HG03060 (cell line): Measurements from ENCODE around the gene RFX4.
"Not testable (repeated sequence)": the region's sequence is repeated elsewhere in the genome, so short reads cannot be mapped to it uniquely, and the experiment has no call there.

Experiments
- ATAC-seq: cut with Tn5 transposase; IDR thresholded peaks from one replicate; pipeline ENCODE4 v1.9.1; 2021; ENCODE audit warnings: low read depth, moderate number of reproducible peaks; ENCODE audit not compliant: unreplicated experiment

The RFX4 gene

GRCh38 chr12:106685381-106685780 is 102.6 kb downstream of the RFX4 start:
- no peak for ATAC-seq

DNA sequence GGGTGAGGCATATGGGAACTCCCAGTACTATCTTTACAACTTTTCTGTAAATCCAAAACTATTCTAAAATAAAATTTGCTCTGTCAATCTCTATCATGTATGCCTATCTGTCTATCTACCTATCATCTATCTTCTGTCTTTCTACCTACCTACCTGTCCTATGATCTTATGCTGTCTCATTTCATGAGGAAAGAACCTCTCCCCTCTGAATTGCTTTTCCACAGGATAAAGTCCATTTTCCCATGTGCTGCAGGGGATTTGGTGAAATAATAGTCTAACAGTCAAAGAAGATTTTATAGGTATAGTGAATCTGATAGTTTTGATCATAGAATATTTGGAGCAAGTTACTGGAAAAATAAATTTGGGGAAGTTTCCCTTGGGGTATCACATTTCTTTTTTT is 104.9 kb downstream of the RFX4 start:
- ATAC-seq: no peak

DNA sequence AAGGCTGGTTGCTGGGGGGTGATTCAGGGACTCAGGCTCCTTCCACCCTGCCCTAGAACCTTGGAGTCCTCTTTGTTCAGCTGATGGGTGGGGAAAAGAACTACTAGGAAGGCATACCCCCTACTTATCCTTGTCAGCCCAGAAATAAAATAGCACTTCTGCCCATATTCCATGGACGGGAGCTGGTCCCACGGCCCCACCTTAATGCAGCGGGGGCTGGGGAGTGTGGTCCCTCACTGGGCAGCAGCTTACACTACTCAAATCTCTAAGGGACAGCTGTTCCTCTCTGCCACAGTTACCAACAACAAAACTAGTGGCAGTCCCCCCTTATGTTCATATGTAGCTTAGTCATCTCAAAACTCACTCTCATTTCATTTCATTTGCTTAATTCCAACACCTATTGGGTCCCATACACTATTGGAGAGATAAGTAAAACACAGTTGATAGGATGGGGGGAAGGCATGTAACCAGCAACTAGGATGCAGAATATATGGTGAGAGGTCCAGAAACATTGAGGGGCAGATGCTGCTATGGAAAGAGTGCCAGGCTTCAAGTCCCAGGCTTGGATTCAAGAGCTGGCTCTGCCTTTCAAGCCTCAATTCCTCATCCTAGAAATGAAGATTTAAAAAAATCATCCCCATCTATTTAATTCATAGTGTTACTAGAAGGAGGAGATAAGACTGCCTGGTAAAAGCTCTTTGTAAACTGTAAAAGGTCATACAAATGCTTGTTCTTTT is 107.9 kb downstream of the RFX4 start:
- no peak for ATAC-seq

GRCh38 chr12:106692033-106692432 is 109.2 kb downstream of the RFX4 start:
- not testable (repeated sequence) for ATAC-seq

DNA sequence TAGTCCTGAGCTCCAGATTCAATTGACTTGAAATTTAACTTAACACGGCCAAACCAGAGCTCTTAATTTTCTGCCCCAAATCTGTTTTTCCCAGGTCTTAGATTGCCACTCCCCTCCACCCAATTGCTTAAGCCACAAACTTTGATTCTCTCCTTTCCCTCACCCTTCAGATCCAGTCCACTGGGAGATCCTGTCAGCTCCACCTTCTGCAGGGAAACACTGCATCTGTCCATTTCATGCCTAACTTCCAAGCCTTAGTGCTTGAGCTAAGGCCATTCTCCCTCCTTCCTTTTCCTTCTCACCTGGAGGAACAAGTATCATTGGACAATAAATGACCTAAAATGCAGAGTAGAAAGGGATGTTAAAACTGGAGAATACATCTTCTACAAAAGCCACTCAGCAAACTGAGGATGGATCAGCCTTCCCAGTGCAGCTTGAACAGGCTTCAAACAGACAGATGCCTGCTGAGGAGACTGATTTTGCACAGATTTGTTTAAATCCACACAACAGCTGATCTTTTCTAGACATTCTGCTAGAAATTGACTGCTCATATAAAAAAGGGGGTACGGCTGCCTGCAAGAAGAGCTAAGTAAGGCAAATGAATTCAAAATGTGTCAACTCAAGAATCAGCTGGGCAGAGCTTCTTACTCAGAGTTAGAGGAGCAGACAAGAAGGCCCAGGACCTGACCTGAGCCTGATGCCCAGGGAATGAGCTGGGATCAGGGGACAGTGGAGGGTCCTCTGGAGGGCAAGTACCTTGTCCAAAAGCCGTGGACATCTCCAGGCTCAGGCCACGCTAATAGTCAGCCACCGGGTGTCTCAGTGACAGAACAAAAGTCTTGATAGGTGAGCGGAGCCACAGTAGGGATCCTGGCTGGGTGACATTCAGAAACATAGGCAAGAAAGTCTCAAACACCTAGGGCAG is 110.4 kb downstream of the RFX4 start:
- no peak for ATAC-seq

GRCh38 chr12:106696071-106696470 is 113.3 kb downstream of the RFX4 start:
- no peak for ATAC-seq

- no peak for ATAC-seq
Measured at GRCh38 chr12:106696681-106697417, 114.0 kb downstream of the RFX4 start.

DNA sequence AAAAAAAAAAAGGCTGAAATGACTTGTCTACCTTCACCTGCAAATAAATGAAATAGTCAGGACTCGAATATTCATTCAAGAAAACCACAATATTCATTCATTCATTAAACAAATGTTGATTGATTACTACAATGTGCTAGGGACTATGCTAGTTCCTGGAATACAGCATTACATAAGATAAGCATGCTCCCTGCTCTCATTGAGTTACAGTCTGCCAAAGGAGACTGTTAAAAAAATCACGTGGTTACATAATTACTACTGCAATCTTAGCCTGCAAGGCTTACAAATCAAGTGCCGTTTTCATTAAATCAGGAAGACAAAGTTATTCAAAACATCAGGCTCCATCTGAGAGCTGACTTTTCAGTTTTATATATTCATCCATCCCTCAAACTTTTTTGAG is 121.3 kb downstream of the RFX4 start:
- no peak for ATAC-seq

GRCh38 chr12:106705971-106706370 is 123.2 kb downstream of the RFX4 start:
- ATAC-seq: no peak

DNA sequence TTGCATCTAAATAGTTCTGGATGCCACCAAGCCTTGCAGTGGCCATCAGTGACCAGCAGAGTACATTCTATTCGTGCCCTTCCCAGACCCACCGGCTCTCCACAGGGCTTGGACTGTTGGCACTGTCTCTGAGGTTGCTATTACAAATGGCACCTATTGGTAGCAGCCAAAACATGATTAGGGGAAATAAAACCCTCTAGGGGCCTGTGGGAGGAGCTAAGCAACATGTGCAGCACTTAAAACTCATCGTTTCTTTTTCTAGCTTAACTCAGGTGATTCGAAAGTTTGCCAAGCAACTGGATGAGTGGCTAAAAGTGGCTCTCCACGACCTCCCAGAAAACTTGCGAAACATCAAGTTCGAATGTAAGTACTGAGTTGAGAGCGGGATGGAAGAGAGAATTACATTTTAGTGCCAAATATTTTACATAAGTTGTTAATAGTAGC is 126.3 kb downstream of the RFX4 start:
- ATAC-seq: no peak

GRCh38 chr12:106710143-106710893 is 127.5 kb downstream of the RFX4 start:
- ATAC-seq: no peak

DNA sequence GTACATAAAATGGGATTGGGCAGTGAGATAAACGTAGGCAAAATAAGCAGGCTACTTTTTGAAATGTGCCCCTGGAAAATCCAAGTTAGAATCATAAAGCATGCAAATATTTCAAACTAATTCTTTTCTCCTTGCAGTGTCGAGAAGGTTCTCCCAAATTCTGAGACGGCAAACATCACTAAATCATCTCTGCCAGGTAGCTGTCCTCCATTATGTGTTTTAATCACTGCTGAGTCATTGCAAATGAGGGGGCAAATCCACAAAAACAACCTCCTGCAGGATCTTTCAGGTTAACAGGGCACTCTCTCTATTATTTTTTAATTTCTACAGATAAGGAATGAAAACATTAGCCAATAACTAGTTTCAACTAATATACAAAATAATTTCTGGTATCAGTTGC is 128.5 kb downstream of the RFX4 start:
- ATAC-seq: no peak

GRCh38 chr12:106712768-106713167 is 130.0 kb downstream of the RFX4 start:
- ATAC-seq: no peak

GRCh38 chr12:106714926-106715325 is 132.1 kb downstream of the RFX4 start:
- ATAC-seq: no peak

- no peak for ATAC-seq
Measured at GRCh38 chr12:106715582-106715981, 132.8 kb downstream of the RFX4 start.

DNA sequence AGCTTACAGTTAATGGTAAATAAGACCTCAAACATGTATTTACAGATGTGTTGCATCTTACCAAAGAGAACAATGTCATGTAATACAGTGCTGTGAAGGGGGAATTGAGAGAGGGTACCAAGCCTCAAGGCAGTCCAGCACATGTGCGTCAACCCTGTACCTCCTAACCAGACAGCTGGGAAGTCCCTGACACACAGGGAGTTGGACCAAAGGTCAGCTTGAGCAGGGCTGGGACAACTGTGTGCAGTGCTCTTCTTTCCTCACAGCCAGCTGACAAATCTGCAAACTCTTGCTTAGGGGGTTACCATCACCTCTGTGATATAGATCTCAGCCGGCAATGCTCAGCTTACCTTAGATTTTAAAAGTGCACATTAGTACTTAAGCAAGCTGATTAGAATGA is 134.9 kb downstream of the RFX4 start:
- no peak for ATAC-seq

DNA sequence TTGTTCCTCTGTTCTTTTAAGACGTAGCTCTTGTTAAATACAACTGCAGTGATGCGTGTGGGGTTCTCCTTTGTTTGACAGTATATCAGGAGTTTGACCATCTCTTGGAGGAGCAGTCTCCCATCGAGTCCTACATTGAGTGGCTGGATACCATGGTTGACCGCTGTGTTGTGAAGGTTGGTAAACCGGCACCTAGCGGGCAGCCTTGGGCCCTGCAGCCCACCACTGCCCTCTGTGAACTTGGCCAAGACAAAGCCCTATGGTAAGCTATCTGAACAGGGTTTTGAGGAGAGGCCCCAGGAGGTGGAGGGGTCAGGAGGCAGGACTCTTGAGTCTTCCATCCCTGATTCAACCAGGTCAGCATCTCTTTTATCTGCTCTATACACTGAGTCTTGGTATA is 137.1 kb downstream of the RFX4 start:
- ATAC-seq: no peak

DNA sequence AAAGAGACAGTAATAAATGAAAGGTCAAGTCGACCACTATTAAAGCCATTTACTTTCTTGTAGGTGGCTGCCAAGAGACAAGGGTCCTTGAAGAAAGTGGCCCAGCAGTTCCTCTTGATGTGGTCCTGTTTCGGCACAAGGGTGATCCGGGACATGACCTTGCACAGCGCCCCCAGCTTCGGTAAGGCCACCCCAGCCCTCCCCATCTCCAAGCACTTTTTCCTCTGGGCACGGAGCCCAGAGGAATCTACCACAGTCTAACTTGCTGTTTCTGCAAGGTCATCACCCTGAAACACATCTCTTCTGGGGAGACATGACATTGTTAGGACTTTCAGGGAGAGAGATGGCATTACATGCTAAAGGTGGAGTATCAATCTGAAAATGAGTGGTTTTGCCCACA is 137.9 kb downstream of the RFX4 start:
- no peak for ATAC-seq

DNA sequence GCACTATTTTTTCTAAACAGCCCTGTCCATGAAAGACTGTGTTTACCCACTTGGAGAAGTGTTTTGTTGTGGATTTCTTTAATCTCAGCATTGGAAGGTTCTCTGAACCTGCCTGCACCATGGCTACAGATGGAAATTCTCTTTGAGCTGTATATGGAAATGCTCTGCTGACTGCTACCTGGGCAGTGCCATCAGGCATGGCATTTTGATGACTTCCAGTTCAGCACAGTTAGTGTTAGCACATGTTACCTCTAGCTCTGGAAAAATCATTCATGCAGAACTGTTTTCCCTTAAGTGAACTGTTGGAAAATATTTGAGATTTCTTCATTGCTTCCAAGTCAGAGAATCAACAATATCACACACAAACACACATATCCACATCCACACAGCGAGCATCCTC is 139.1 kb downstream of the RFX4 start:
- ATAC-seq: no peak

DNA sequence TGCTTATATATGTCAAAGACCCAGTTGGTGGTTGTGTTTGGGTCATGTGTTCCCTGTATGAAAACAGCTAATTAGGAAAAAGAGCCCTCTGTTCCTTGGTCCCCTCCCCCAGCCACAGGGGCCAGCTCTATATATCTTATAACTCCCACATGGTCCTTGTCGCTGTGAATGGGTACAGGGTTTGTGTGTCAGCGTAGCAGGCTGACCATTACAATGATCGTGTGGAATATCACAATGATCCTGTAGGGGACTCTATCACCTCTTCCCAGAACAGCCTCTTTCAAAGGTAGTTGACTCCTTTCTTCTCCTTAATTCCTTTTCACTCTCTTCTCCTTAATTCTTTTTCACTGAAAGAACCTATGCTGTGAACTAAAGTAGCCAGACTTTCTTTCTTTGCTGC is 140.0 kb downstream of the RFX4 start:
- ATAC-seq: no peak
